ENCODE measurements around the gene PHB1. TPM values are rescaled to one million over a fixed set of nuclear protein-coding genes. Genes with fewer than 3 reads are reported as not detected.

Gene PHB1
- total and polyA plus RNA-seq, 3 experiments from 2014 or later, result 164 to 450 (median 440) TPM

DNA sequence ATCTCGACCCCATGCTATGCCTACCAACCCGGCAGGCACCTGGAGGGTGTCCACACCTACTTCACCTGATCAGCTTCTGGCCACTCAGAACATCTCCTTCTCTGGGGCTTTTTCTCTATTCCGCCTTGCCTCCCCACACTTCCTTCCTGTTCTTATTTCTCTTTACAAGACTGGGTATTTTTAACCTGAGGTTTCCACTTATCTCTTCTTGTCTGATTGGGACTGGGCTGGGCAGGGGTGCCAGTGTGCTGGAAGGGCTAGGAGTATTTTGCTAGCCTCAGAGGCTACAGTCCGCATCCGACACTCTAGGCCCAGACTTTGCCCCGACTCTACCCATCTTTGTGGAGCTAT, 26.4 kb downstream of the PHB1 start:
- peak; percentile 9 to 62 (median 43) for DNase-seq
- peaks cover 48 to 60% (median 57%) of the 10 kb centered on the region in 3 donors for H3K4me1 Mint-ChIP-seq
- Histone ChIP-seq H3K4me1 (ENCODE audit: insufficient read depth, low read length) (peaks cover 47% of the 10 kb centered on the region), H3K27ac (ENCODE audit: low read depth, low read length) (peak overlapping the region; percentile 58), H3K36me3 (ENCODE audit: insufficient read depth, low read length) (no peaks in the 10 kb centered on the region), H3K9me3 (ENCODE audit: low read length) (no peaks in the 10 kb centered on the region), H3K27me3 (ENCODE audit: insufficient read depth, low read length, poor library complexity, severe bottlenecking) (no peaks in the 10 kb centered on the region), H3K4me3 (ENCODE audit: low read length) (peak overlapping the region; percentile 47)
- ChIA-PET CTCF (interaction anchor here (1.1 to 4.6 kb wide), 7 partner anchors 19 to 209 kb away, joined by 3 to 26 read pairs (median 4); no protein-coding TSS in a partner anchor), POLR2A (interaction anchor here (0.5 to 2.1 kb wide), 3 partner anchors 10 to 46 kb away, joined by 3 to 10 read pairs (median 5); no protein-coding TSS in a partner anchor)
- no peaks in the 10 kb centered on the region for H3K36me3 Mint-ChIP-seq
- H3K27ac Mint-ChIP-seq, result peak overlapping the region; percentile 81 to 99 (median 95)
- no peaks in the 10 kb centered on the region for H3K27me3 Mint-ChIP-seq
- H3K4me3 Mint-ChIP-seq, result peak overlapping the region; percentile 1 to 91 (median 82)
- H3K9me3 Mint-ChIP-seq, result no peaks in the 10 kb centered on the region

DNA sequence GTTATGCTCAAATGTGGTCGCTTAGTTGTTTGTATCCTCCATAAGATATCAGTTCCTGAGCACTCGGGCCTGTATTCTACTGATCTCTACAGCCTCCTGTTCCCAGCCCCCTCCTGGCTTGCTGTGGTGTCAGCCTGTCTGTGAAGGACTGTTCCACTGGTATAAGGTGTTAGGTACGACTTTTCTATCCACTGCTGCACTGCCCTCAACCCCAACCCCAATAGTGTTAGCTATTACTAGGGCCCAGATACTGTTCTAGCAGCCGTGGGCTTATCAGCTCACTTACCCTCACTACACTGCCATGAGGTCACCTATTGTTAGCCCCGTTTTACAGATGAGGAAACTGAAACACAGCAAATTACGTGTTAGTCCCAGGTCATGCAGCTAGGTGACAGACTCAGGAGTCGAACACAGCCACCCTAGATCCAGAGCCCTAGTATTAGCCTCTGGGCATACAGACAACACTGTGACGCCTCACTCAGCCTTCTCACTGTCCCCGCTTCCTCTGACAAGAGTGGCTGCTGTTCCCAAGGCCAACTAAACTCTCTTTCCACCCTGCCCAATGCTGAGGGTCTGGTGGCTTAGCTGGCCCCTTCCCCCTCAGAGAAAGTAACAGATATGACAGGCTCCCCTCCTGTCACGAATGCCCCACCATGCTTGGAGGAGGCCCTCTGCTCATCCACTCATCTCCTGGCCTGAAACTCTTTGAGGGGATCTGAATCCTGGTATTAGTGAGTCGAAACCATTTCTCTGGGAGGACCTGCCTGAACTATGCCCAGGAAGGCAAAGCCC, 27.0 kb downstream of the PHB1 start:
- no peaks in the 10 kb centered on the region for H3K36me3 Mint-ChIP-seq
- Histone ChIP-seq H3K4me3 (ENCODE audit: low read length) (peak overlapping the region; percentile 47), H3K27me3 (ENCODE audit: insufficient read depth, low read length, poor library complexity, severe bottlenecking) (no peaks in the 10 kb centered on the region), H3K27ac (ENCODE audit: low read depth, low read length) (peak overlapping the region; percentile 58), H3K36me3 (ENCODE audit: insufficient read depth, low read length) (no peaks in the 10 kb centered on the region), H3K9me3 (ENCODE audit: low read length) (no peaks in the 10 kb centered on the region), H3K4me1 (ENCODE audit: insufficient read depth, low read length) (peaks cover 47% of the 10 kb centered on the region)
- POLR2A ChIA-PET, result interaction anchor here (0.5 to 2.1 kb wide), 3 partner anchors 25 to 46 kb away, joined by 3 to 10 read pairs (median 5); no protein-coding TSS in a partner anchor
- peak overlapping the region; percentile 1 to 91 (median 82) for H3K4me3 Mint-ChIP-seq
- H3K4me1 Mint-ChIP-seq, result peaks cover 48 to 59% (median 57%) of the 10 kb centered on the region in 3 donors
- DNase-seq, result peak in 4 of 5 donors; percentile 14 to 54 (median 23)
- CTCF ChIA-PET, result interaction anchor here (1.1 to 4.6 kb wide), 8 partner anchors 11 to 208 kb away, joined by 3 to 26 read pairs (median 4); no protein-coding TSS in a partner anchor
- no peaks in the 10 kb centered on the region for H3K27me3 Mint-ChIP-seq
- H3K9me3 Mint-ChIP-seq, result no peaks in the 10 kb centered on the region
- peak overlapping the region; percentile 81 to 99 (median 95) for H3K27ac Mint-ChIP-seq

DNA sequence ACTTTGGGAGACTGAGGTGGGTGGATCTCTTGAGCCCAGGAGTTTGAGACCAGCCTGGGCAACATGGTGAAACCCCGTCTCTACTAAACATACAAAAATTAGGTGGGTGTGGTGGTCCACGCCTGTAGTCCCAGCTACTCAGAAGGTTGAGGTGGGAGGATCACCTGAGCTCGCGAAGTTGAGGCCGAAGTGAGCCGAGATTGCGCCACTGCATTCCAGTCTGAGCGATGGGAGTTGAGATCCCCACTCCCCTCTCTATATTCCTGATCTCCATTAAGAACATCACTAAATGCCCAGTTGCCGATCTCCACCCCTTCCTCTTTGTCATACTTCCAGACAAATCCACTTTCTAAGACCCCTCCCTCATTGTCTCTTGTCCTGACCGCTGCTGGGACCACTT, 28.3 kb downstream of the PHB1 start:
- DNase-seq, result no peak
- POLR2A ChIA-PET, result interaction anchor here (0.5 kb wide), 2 partner anchors 12 to 42 kb away, joined by 3 to 4 read pairs; no protein-coding TSS in a partner anchor
- H3K27ac ChIP-seq (ENCODE audit: low read depth, low read length), result no peak overlapping the region
- Mint-ChIP-seq H3K36me3 (no peaks in the 10 kb centered on the region), H3K9me3 (no peaks in the 10 kb centered on the region), H3K4me1 (peaks cover 46 to 55% (median 53%) of the 10 kb centered on the region in 3 donors), H3K4me3 (no peak overlapping the region), H3K27me3 (peaks cover 0 to 2% of the 10 kb centered on the region in 2 donors), H3K27ac (peak overlapping the region in 3 of 8 donors; percentile 13 to 60 (median 40))
- no peak overlapping the region for H3K4me3 ChIP-seq (ENCODE audit: low read length)
- no peaks in the 10 kb centered on the region for H3K36me3 ChIP-seq (ENCODE audit: insufficient read depth, low read length)
- CTCF ChIA-PET, result interaction anchor here (1.3 to 4.6 kb wide), 3 partner anchors 17 to 170 kb away, joined by 3 to 26 read pairs (median 4); no protein-coding TSS in a partner anchor
- peaks cover 43% of the 10 kb centered on the region for H3K4me1 ChIP-seq (ENCODE audit: insufficient read depth, low read length)
- H3K27me3 ChIP-seq (ENCODE audit: insufficient read depth, low read length, poor library complexity, severe bottlenecking), result no peaks in the 10 kb centered on the region
- no peaks in the 10 kb centered on the region for H3K9me3 ChIP-seq (ENCODE audit: low read length)

GRCh38 chr17:49384951-49385350, 29.7 kb downstream of the PHB1 start:
- H3K27me3 Mint-ChIP-seq, result peaks cover 0 to 3% of the 10 kb centered on the region in 2 donors
- CTCF ChIA-PET, result interaction anchor here (1.7 kb wide), 1 partner anchor 16 kb away, joined by 5 read pairs; no protein-coding TSS in a partner anchor
- POLR2A ChIA-PET, result no interaction called here
- H3K4me3 Mint-ChIP-seq, result no peak overlapping the region
- peaks cover 0 to 3% (median 2%) of the 10 kb centered on the region in 3 donors for H3K36me3 Mint-ChIP-seq
- peaks cover 29% of the 10 kb centered on the region for H3K4me1 ChIP-seq (ENCODE audit: insufficient read depth, low read length)
- H3K27ac Mint-ChIP-seq, result no peak overlapping the region
- no peak overlapping the region for H3K27ac ChIP-seq (ENCODE audit: low read depth, low read length)
- H3K27me3 ChIP-seq (ENCODE audit: insufficient read depth, low read length, poor library complexity, severe bottlenecking), result no peaks in the 10 kb centered on the region
- H3K4me1 Mint-ChIP-seq, result peaks cover 32 to 40% (median 38%) of the 10 kb centered on the region in 3 donors
- no peaks in the 10 kb centered on the region for H3K9me3 ChIP-seq (ENCODE audit: low read length)
- H3K36me3 ChIP-seq (ENCODE audit: insufficient read depth, low read length), result no peaks in the 10 kb centered on the region
- no peak for DNase-seq
- H3K9me3 Mint-ChIP-seq, result no peaks in the 10 kb centered on the region
- no peak overlapping the region for H3K4me3 ChIP-seq (ENCODE audit: low read length)

- no peaks in the 10 kb centered on the region for H3K9me3 Mint-ChIP-seq
- peaks cover 4 to 13% (median 7%) of the 10 kb centered on the region in 3 donors for H3K36me3 Mint-ChIP-seq
- Histone ChIP-seq H3K36me3 (ENCODE audit: insufficient read depth, low read length) (no peaks in the 10 kb centered on the region), H3K27ac (ENCODE audit: low read depth, low read length) (no peak overlapping the region), H3K9me3 (ENCODE audit: low read length) (no peaks in the 10 kb centered on the region), H3K27me3 (ENCODE audit: insufficient read depth, low read length, poor library complexity, severe bottlenecking) (no peaks in the 10 kb centered on the region), H3K4me3 (ENCODE audit: low read length) (no peak overlapping the region), H3K4me1 (ENCODE audit: insufficient read depth, low read length) (peaks cover 10% of the 10 kb centered on the region)
- ChIA-PET POLR2A (no interaction called here), CTCF (no interaction called here)
- H3K27me3 Mint-ChIP-seq, result peaks cover 0 to 3% of the 10 kb centered on the region in 2 donors
- no peak overlapping the region for H3K27ac Mint-ChIP-seq
- peak overlapping the region in 1 of 7 donors; percentile 42 for H3K4me3 Mint-ChIP-seq
- H3K4me1 Mint-ChIP-seq, result peaks cover 17 to 23% (median 20%) of the 10 kb centered on the region in 3 donors
- DNase-seq, result no peak
Observed at GRCh38 chr17:49383060-49383459, 31.6 kb downstream of the PHB1 start.

DNA sequence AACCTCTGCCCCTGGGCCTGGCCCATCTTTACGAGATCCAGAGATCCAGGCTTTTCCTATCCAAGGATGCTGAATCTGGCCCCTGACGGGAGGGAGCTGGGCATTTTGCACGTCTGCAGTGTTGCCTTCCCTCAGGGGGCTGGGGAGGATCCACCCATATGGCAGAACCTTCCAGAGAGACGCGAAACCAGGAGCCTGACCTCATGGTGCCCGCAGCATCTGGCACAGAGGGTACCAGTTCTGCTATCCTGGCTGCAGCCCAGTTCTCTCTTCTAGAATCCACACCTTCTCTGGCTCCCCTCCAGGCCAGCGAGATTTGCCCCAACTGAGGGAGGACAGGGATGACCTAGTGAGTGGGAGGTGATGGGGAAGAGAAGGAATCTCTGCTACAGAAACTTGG, 32.1 kb downstream of the PHB1 start:
- POLR2A ChIA-PET, result no interaction called here
- Histone ChIP-seq H3K27ac (ENCODE audit: low read depth, low read length) (no peak overlapping the region), H3K27me3 (ENCODE audit: insufficient read depth, low read length, poor library complexity, severe bottlenecking) (no peaks in the 10 kb centered on the region), H3K4me1 (ENCODE audit: insufficient read depth, low read length) (peaks cover 5% of the 10 kb centered on the region), H3K9me3 (ENCODE audit: low read length) (no peaks in the 10 kb centered on the region), H3K36me3 (ENCODE audit: insufficient read depth, low read length) (no peaks in the 10 kb centered on the region), H3K4me3 (ENCODE audit: low read length) (no peak overlapping the region)
- Mint-ChIP-seq H3K4me3 (no peak overlapping the region), H3K4me1 (peaks cover 12 to 18% (median 15%) of the 10 kb centered on the region in 3 donors), H3K27ac (peak overlapping the region in 2 of 8 donors; percentile 31 to 36), H3K9me3 (no peaks in the 10 kb centered on the region), H3K27me3 (peaks cover 0 to 3% of the 10 kb centered on the region in 2 donors), H3K36me3 (peaks cover 4 to 17% (median 8%) of the 10 kb centered on the region in 3 donors)
- CTCF ChIA-PET, result no interaction called here
- no peak for DNase-seq

GRCh38 chr17:49381793-49382192, 32.9 kb downstream of the PHB1 start:
- Mint-ChIP-seq H3K4me1 (peaks cover 6 to 11% (median 9%) of the 10 kb centered on the region in 3 donors), H3K4me3 (no peak overlapping the region), H3K9me3 (no peaks in the 10 kb centered on the region), H3K27me3 (peaks cover 0 to 5% of the 10 kb centered on the region in 2 donors), H3K27ac (peak overlapping the region in 3 of 8 donors; percentile 36 to 70 (median 66)), H3K36me3 (peaks cover 4 to 17% (median 8%) of the 10 kb centered on the region in 3 donors)
- ChIA-PET CTCF (interaction anchor here (1.0 to 1.4 kb wide), 3 partner anchors 13 to 174 kb away, joined by 3 to 6 read pairs (median 4); no protein-coding TSS in a partner anchor), POLR2A (no interaction called here)
- Histone ChIP-seq H3K27ac (ENCODE audit: low read depth, low read length) (no peak overlapping the region), H3K36me3 (ENCODE audit: insufficient read depth, low read length) (no peaks in the 10 kb centered on the region), H3K4me1 (ENCODE audit: insufficient read depth, low read length) (no peaks in the 10 kb centered on the region), H3K9me3 (ENCODE audit: low read length) (no peaks in the 10 kb centered on the region), H3K4me3 (ENCODE audit: low read length) (no peak overlapping the region), H3K27me3 (ENCODE audit: insufficient read depth, low read length, poor library complexity, severe bottlenecking) (no peaks in the 10 kb centered on the region)
- DNase-seq, result no peak

- H3K27ac Mint-ChIP-seq, result peak overlapping the region in 6 of 8 donors; percentile 6 to 90 (median 58)
- Histone ChIP-seq H3K27me3 (ENCODE audit: insufficient read depth, low read length, poor library complexity, severe bottlenecking) (no peaks in the 10 kb centered on the region), H3K27ac (ENCODE audit: low read depth, low read length) (no peak overlapping the region), H3K9me3 (ENCODE audit: low read length) (no peaks in the 10 kb centered on the region), H3K4me1 (ENCODE audit: insufficient read depth, low read length) (no peaks in the 10 kb centered on the region), H3K36me3 (ENCODE audit: insufficient read depth, low read length) (no peaks in the 10 kb centered on the region), H3K4me3 (ENCODE audit: low read length) (no peak overlapping the region)
- no peak overlapping the region for H3K4me3 Mint-ChIP-seq
- ChIA-PET POLR2A (no interaction called here), CTCF (interaction anchor here (1.4 kb wide), 2 partner anchors 12 to 175 kb away, joined by 4 to 6 read pairs; no protein-coding TSS in a partner anchor)
- no peak for DNase-seq
- H3K4me1 Mint-ChIP-seq, result peaks cover 2 to 5% (median 4%) of the 10 kb centered on the region in 3 donors
- no peaks in the 10 kb centered on the region for H3K9me3 Mint-ChIP-seq
- H3K36me3 Mint-ChIP-seq, result peaks cover 8 to 23% (median 8%) of the 10 kb centered on the region in 3 donors
- H3K27me3 Mint-ChIP-seq, result peaks cover 0 to 5% of the 10 kb centered on the region in 2 donors
Observed at GRCh38 chr17:49381033-49381432, 33.6 kb downstream of the PHB1 start.
